ENCODE results near the gene ERFL.
A peak's percentile ranks its signal among the peaks of the same experiment; 100 is the strongest.

The ERFL gene

DNA sequence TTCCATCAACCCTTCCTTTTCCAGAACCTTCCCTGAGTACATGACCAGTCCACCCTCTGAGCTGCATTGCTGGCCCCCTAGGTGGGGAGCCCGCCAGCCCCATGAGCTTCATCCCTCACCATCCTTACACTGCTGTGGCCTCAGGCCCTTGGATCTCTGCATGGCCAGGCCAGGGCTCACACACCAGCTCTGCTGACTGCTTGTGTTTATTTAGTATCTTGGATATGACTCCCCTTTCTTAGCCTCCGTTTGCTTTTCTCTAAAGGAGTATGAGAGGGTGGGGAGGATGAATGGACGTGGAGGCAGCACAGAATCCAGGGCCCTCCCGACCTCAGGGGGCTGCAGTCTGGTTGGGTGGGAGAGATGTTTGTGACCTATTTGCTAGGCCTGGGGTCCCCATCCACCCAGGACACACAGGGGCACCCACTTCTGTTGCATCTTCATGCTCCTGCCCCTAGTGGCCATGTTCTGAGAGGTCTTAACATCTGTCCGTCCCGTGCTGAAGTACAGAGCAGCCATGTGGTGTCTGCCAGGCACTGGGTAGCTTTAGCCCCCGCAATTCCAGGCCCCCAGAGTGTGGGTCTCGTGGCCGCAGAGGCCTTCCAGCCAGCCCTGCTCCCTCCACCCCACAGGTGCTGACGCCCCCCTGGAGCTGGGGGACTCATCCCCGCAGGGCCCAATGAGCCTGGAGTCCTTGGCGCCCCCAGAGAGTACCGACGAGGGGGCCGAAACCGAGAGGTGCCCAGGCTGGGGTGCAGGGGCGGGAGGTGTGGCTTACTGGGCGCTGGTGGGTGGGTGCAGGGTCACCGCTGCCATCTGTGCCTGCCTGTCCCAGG, 32.3 kb downstream of the ERFL start:
- no peak for DNase-seq

- no peak for DNase-seq
Measured at GRCh38 chr19:41894350-41894749, 33.9 kb downstream of the ERFL start.

DNA sequence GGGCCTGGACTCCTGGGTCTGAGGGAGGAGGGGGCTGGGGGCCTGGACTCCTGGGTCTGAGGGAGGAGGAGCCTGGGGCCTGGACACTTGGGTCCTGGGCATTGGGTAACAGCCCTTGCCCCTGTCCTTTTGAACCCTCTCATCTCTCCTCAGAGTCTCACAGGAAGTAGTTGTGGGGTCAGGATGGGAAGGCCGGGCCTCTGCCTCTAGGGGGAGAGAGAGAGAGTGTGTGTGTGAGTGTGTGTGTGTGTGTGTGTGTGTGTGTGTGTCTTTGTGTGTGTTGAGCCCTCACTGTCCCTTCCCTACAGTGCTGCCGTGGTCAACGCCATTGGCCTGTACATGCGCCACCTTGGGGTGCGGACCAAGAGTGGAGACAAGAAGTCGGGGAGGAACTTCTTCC, 34.4 kb downstream of the ERFL start:
- no peak for DNase-seq

DNA sequence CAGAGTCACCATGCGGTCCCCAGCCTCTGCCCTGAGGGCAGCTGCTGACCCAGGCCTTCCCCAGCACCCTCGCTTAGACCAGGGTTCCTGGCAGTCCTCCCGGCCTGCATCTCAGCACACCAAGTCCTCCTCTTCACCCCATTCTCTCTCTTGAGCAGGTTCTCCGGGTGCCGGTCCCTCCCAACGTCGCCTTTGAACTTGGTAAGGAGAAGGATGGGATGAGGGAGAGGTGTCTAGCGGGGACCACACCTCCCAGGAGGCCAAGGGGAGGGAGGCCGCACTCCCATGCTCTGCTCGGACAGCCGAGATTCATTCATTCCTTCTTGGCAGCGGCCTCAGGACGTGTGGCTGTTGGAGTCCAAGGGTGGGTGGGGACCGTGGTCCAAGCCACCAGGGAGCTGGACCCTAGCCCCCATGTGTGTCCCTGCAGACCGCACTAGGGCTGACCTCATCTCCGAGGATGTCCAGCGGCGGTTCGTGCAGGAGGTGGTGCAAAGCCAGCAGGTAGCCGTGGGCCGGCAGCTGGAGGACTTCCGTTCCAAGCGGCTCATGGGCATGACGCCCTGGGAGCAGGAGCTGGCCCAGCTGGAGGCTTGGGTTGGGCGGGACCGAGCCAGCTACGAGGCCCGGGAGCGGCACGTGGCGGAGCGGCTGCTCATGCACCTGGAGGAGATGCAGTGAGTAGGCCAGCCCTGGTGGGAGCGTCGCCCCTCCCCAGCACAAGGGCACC, 35.9 kb downstream of the ERFL start:
- DNase-seq = no peak

DNA sequence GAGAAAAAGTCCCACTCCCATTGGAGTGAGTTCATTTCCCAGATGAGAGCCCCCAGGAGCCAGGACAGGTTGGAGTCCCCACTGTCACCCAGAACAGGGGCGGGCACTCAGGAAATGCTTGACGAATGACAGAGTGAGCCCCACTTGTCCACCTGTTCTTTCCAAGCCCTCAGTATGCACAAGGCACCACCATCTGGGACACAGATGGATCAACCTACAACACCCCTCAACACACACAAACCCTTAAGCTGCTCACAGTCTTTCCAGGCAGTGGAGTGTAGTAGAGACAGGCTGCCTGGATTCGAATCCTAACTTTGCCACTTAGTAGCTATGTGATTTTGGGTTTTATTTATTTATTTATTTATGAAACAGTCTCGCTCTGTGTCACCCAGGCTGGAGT, 37.3 kb downstream of the ERFL start:
- no peak for DNase-seq

DNA sequence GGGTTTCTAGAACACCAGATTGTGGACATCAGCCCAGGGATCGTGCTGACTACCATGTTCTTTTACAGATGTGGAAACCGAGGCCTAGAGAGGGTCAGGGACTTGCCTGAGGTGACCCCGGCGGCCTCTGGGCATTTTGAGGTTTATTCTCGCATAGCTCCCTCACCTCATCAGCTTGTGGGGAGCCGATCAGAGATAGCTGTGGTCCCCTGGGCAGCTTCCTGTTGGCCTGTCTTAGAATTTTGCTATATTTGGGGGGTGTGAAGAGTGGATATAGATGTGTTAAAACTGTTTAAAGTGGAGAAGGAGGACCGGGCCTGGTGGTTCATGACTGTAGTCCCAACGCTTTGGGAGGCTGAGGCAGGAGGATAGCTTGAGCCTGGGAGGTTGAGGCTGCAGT, 38.4 kb downstream of the ERFL start:
- no peak for DNase-seq

DNA sequence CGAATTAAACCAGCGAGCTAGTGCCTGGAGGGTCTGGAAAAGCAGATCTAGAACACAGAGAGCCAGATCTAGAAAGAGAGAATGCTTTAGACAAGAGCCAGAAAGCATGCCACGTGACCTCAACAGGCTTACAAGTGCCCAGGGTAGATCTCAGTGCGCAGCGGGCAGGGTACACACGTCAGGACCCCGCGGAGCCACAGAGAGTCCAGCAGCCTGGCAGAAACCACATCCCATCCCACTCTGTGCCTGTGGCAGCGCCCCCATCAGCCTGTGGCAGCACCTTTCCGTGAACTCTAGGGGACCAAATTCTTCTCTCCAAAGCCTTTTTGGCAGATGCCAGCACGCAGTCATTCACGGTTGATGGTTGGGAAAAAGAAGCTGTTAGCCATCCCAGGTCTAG, 39.3 kb downstream of the ERFL start:
- DNase-seq = no peak

DNA sequence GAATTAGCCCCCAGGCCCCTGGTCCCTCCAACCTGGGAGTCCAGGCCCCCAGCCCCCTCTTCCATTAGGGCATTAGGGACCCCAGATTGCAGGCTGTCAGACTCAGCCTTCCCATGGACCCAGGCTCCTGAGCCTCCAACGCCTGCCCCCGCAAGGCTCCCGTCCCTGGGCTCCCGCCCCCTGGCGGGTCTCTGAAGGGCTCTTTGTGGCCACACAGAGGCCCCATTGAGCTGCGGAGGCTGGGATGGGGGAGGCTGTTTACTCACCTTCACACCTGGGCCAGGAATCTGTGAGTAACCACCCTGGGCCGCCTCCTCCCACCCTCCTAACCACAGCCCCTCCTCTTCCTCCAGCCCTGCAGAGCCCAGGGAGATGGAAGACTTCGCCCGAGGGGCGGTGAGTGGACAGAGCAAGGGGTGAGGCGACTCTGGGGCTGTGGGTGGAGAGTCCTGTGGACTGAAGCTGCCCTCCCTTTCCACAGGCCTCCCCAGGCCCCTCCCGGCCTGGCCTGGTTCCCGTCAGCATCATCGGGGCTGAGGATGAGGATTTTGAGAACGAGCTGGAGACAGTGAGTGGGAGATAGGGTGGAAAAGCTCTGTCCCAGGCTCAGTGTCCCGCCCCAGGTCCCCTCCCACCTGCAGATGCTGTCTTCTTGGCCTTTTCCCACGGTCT, 40.4 kb downstream of the ERFL start:
- DNase-seq = no peak

- DNase-seq = no peak
Measured at GRCh38 chr19:41886761-41887710, 41.2 kb downstream of the ERFL start.

DNA sequence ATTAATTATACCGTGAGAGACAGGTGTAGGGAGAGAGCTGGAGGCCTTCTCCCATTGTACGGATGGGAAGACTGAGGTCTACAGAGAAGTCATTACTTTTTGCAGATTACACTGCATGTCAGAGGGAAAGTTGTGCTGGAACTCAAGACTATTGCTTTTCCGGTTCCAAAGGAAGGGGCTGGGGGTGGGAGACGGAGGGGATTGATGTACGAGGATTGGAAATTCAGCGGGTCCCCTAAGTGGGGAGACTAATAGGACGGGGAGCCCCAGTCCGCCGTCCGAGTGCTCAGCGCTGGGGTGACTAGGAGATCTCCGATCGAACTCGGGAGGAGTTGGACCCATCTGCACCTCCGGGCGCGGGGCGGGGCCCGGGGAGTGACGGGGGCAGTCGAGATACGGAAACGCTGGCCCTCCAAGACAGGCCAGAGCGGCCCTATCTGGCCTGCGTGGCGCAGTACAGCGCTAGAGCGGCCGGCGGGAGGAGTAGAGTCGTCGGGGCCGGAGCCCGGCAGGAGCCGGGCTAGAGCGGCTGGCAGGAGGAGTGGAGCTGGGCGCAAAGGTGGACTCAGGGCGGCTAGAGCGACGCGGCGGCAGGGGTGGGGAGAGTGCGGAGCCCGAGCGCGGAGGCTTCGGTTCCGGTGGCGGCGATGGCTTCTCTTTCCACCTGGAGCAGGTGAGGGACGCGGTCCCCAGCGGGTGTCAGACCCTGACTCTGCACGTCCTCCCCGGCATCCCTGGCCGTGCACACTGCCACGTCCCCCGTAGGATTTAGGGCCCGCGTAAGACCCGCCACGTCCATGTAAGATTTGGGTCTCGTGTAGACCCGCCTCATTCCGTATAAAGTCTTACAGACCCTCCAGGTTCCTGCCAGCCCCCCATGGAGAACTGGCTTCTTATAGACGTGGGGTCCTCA, 44.2 kb downstream of the ERFL start:
- peak; percentile 95 to 97 for DNase-seq

- no peak for DNase-seq
Measured at GRCh38 chr19:41883463-41883820, 44.8 kb downstream of the ERFL start.

- DNase-seq = no peak
Measured at GRCh38 chr19:41882568-41883462, 45.4 kb downstream of the ERFL start, which contains the start of gene ARHGEF1. Gene ARHGEF1, plus strand, starts transcription at chr19:41883184. Its CDS starts 4,899 bp downstream, at chr19:41888083.

DNA sequence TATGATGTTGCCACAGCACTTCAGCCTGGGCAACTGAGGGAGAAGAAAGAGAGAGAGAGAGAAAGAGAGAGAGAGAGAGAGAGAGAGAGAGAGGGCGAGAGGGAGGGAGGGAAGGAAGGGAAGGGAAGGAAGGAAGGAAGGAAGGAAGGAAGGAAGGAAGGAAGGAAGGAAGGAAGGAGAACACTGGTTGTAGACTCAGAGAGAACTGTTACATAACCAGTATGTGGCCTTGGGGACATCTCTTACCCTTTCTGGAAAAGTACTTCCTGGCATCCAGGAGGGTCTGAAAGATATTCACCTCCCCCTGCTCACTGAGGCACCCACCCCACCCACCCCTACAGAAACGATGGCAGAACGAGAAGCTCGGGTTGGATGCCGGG, 47.9 kb downstream of the ERFL start:
- DNase-seq = no peak

DNA sequence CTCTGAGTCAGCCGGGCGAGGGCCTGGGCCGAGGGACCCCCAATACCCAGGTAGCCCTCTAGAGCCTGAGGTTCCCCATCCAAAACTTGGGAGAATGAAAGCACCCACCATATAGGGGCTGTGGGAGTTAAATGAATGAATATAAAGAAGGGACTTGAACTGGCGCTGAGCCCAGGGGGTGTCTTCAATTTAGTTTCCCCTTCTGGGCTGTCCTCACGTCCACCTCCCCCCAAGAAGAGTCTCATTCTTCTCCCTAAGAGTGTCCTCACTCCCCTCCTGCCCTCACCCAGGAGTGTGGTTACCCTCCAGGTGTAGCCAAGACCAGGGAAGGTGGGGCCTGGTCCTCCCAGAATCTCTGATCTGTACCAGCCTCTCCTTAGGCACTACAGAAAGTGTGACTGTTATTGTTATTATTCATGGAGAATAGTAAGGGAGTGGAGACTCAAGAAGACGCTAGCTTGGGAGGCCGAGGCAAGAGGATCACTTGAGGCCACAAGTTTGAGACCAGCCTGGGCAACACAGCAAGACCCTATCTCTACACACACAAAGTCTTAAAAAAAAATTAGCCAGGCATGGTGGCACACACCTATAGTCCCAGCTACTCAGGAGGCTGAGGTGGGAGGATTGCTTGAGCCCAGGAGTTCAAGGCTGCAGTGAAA, 48.5 kb downstream of the ERFL start:
- no peak for DNase-seq

- DNase-seq = no peak
Measured at GRCh38 chr19:41879080-41879479, 49.2 kb downstream of the ERFL start.

GRCh38 chr19:41877916-41878905, 50.0 kb downstream of the ERFL start:
- no peak for DNase-seq

GRCh38 chr19:41876847-41877832, 51.1 kb downstream of the ERFL start, which contains the start of gene CD79A:
Gene CD79A, plus strand, starts transcription at chr19:41877279. Its CDS starts 26 bp downstream, at chr19:41877305.
- DNase-seq = no peak
